ENCODE results near the gene SOCS3.

DNA sequence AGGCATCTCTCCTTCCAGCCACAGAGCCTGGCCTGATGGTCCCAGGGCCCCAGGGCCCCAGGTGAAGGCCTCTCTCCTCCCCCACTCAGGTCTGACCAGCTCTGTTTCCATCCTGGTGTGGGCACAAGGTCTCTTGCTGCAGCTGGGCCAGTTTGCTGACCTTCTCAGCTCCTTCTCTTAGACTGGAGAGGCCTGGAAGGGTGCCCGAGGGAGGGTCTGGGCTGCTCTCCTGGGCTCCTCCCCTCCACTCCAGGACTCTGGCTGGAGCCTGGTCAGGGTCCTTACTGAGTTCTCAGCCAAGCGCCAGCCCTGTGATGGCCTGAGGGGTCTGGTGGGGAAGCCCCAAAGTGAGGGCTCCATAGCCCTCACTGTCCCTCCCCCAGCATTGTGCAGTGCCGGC lies 12.4 kb downstream of the SOCS3 start:
- TF ChIP-seq, protein P1, sequence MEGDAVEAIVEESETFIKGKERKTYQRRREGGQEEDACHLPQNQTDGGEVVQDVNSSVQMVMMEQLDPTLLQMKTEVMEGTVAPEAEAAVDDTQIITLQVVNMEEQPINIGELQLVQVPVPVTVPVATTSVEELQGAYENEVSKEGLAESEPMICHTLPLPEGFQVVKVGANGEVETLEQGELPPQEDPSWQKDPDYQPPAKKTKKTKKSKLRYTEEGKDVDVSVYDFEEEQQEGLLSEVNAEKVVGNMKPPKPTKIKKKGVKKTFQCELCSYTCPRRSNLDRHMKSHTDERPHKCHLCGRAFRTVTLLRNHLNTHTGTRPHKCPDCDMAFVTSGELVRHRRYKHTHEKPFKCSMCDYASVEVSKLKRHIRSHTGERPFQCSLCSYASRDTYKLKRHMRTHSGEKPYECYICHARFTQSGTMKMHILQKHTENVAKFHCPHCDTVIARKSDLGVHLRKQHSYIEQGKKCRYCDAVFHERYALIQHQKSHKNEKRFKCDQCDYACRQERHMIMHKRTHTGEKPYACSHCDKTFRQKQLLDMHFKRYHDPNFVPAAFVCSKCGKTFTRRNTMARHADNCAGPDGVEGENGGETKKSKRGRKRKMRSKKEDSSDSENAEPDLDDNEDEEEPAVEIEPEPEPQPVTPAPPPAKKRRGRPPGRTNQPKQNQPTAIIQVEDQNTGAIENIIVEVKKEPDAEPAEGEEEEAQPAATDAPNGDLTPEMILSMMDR (IDR thresholded peaks at IDR 0.05; ENCODE audit: low read depth, low read length): no peak
- no peak for TF ChIP-seq EZH2phosphoT487 (IDR thresholded peaks at IDR 0.05; ENCODE audit: low read depth)
